Stimulated activated CD4-positive, alpha-beta T cell treated with anti-CD3 and anti-CD28 coated beads, Interleukin-1b, Interleukin-23, amount 100 ng/mL, for 4 hours (primary cell): ENCODE measurements around the gene LRRC70.
"Not testable (repeated sequence)": the region's sequence is repeated elsewhere in the genome, so short reads cannot be mapped to it uniquely, and the experiment has no call there.

ENCODE experiments used
- DNase-seq, 2 donors: peaks; one replicate each; pipeline ENCODE4 v3.0.0-alpha.2; 2020; ENCODE audit warnings: low read depth in 2 of 2

The LRRC70 gene, protein sequence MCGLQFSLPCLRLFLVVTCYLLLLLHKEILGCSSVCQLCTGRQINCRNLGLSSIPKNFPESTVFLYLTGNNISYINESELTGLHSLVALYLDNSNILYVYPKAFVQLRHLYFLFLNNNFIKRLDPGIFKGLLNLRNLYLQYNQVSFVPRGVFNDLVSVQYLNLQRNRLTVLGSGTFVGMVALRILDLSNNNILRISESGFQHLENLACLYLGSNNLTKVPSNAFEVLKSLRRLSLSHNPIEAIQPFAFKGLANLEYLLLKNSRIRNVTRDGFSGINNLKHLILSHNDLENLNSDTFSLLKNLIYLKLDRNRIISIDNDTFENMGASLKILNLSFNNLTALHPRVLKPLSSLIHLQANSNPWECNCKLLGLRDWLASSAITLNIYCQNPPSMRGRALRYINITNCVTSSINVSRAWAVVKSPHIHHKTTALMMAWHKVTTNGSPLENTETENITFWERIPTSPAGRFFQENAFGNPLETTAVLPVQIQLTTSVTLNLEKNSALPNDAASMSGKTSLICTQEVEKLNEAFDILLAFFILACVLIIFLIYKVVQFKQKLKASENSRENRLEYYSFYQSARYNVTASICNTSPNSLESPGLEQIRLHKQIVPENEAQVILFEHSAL

DNA sequence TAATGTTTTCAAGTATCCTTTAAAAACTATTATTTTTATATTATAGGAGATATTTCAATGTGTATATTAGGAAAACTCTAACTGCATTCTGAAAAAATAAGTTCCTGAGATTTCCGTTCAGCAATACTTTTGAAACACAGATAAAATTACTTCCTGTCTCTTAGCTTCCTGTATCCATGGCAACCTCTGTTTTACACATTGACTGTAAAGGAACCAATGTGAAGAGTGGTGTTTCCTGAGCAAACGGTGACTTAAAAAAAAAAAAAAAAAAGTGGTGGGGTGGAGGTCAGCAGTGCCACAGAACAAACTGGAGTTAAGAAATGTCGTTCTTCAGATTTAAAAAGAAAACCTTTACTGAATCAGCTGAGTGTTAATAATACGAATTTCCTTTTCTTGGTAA lies at the start of gene LRRC70:
Gene LRRC70, plus strand, starts transcription at position 280 of the 400 bp plus-strand sequence. CDS start 620 bp downstream, outside the sequence.
- no peak for DNase-seq

DNA sequence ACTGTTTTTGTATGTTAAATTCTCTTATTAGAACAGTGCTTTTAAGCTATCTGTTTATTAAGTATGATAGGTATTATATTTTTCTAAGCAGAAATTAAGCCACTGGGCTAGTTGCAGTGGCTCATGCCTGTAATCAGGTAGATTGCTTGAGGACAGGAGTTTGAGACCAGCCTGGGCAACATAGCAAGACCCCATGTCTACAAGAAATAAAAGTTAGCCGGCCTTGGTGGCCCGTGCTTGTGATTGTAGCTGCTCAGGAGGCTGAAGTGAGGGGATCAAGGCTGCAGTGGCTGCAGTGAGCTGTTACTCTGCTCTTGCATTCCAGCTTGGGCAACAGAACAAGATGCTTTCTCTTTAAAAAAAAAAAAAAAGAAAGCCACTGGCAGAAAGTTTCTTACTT lies 45.0 kb upstream of the LRRC70 start:
- DNase-seq = no peak

DNA sequence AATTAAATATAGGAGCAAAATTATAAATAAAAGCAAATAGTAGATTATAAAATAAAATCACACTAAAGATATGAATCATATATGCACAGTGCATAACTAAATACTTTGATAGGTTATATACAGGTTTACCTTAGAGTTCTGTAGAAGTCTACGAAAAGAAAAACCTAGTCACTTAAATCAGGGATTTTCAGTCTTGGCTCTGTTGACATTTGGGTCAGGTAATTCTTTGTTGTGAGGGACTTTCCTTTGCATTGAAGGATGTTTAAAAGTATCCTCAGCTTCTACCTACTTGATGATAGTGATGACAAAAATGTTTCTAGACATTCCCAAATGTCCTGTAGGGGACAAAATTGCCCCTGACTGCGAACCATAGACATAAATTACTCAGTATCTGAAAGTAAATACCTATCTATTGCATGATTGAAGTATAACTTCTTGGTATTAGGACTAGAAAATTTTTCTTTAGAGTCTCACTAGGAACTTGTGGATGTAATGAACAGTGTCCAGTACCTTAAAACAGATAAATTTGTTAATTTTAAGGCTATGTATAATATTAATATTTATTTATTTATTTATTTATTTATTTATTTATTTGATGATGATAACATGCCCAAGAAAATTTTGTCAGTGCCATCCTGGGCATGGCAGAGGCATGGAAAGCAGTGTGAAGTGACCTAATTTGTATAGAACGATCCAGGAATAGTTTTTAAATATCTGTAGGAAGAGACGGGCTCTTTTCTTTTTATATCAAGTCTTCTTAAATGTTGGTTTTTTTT lies 44.0 kb upstream of the LRRC70 start:
- no peak for DNase-seq

DNA sequence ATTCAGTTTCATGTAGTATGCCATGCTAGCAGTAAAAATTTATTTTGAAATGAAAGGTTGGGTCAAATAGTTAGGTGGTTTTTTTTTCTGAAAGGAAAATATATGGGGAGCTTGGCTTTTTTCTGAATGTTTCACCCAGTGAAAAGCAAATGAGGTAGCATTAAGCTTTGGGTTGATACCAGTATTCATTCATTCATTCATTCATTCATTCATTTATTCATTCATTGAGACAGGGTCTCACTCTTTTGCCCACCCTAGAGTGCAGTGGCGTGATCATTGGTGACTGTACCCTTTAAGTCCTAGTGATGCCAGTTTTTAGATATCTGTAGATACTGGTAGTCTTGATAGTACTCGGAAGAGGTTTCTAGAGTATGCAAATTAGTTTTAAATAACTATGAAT lies 42.4 kb upstream of the LRRC70 start:
- DNase-seq = no peak

DNA sequence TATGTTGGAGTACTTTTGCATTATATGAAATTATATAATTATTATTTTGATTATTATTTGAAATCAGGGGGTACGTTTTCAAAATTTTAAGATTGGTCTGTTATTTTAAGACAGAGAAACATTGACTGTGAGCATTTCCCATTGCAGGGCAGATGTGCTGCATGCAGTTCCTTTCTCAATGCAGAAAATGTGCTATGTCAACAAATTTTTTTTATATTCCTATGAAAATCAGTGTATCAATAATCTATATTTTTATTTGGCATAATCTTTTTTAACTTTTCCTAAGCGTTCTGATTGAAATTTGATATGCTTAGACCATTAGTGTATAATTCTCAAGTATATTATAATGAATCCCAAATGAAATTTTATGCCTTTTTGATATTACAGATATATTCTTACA lies 41.8 kb upstream of the LRRC70 start:
- DNase-seq = no peak

DNA sequence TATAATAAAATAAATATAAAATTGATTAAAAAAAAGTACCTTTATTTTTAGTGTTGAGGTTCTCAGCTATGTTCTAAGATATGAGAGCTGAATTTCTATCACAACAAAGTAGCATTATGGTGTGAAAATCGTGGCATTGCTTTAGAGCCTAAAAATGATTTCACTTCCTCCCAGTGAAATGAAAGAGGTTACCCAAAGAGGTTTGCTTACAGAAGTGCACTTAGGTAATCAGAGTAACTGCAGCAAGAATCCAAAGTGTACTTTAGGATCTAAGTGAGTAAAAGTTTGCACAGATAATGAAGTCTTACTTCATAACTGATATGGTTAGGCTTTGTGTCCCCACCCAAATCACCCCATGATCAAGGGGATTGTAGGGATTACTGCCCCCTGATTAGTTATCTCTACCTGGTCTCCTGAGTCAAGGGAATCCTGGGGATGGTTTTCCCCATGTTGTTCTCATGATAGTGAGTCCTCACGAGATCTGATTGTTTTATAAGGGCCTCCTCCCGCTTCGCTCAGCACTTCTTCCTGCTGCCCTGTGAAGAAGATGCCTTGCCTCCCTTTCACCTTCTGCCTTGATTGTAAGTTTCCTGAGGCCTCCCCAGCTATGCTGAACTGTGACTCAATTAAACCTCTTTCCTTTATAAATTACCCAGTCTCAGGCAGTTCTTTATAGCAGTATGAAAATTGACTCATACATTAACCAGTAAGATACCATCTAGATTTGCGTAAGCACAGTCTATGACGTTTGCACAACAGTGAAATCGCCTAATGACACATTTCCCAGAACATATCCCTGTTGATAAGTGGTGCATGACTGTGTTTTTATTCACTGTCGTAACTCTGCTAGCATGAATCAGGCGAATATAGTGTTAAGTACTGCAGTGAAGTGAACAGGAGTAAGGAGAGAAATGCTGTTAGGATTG lies 40.3 kb upstream of the LRRC70 start:
- no peak for DNase-seq

DNA sequence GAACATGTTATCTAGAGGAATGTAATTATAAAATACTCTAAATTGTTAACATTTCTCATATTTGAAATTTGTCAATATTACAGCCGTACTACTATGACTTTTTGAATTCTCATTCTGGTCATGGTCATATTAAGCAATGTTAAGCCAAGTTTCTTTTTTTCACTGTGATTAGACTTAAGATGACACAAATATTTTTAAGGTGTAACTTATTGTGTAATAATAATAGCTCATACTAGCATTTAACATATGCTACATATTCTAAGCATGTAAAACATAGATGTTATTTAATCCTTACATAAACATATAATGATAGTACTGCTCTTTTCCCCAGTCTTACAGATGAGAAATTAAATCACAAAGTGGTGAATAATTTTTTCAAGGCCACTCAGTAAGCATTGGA lies 35.9 kb upstream of the LRRC70 start:
- no peak for DNase-seq

DNA sequence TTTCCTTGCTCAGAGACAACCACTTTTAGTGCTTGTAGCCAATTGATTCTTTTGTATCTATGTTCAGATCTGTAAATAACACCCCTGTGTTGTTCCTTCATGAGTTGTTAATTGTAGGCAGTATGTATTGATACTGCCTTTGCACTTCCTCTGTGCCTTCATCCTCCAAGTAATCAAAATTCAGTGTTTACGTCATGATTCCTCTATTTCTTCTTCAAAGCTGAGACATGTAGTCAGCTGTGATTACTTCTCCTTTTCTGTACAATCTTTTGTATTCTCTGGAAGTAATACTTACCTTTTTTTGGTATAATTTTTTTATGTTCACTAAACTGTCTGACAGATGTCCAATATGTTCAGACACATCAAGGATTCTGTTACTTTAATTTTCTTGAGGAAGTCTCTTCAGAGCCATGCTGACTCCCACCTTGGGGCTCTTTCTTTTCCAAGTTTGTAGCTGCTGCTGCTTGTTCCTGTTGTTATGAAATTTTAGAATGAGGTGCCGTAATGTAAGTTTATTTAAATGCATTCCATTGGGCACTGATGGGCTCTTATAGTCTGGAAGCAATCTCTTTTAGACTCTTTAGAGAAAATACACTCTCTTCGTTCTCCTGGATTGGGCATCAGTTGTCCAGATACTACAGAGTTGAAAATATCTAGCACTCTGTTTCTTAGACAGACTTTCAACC lies 30.5 kb upstream of the LRRC70 start:
- DNase-seq = no peak

DNA sequence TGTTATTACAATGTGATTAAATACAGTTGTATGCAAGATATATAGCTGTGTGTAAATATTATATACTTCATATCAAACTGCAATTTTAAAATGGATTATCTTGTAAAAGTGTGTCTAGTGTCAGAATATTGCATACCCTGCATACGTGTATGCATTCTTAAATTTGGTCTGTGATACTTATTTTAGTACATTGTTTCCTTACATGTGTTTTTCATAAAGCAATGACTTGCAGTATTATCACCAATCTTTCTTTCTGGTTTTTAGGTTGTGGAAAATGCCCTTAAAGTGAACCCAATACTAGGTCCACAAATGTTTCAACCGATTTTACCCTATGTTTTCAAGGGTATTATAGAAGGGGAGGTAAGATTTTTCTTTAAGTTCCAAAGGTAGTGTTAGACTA lies 28.5 kb upstream of the LRRC70 start:
- no peak for DNase-seq

DNA sequence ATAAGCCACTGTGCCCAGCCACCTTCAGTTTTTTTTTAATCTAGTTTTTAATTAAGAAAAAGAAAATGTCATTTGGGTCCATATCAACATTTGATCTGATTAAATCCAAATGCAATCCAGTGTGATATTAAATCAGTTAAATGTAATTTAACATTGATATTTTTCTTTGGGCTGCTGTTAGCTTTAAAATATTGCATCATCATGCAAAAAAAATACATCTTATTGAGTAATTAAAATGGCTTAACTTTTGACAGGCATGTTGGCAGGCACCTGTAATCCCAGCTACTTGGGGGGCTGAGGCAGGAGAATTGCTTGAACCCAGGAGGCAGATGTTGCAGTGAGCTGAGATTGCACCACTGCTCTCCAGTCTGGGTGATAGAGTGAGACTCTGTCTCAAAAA lies 22.7 kb upstream of the LRRC70 start:
- no peak for DNase-seq

DNA sequence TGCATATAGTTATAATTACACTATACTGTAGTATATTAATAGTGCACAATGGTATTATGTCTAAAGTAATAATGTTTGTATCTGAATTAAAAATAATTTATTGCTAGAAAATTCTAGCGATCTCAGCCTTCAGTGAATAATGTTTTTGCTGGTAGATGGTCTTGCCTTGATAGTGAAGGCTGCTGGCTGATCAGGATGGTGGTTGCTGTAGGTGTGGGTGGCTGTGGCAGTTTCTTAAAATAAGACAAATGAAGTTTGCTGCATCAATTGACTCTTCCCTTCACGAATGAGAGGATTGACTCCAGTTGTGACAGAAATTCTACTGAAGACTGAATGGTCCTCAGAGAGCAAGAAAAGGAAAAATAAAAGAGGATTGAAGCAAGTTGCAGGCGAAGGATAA lies 19.7 kb upstream of the LRRC70 start:
- DNase-seq = no peak

DNA sequence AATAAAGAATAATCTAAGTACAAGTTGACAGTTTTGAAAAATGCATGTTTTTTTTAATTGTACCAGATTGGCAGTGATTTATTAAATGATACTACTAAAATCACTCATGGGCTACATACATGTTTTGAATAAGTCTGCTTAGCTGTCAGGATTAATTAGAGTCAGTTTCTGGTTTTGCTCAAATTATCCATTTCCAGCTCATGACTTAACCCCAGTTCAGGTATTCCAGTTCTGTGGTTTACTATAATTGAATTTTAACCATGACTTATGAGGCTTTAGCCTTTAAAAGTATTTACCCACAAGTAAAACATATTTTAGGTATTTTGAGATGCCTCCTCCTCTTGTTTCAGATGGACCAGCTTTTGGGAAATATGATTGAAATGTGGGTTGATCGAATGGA lies 17.8 kb upstream of the LRRC70 start:
- DNase-seq = no peak

DNA sequence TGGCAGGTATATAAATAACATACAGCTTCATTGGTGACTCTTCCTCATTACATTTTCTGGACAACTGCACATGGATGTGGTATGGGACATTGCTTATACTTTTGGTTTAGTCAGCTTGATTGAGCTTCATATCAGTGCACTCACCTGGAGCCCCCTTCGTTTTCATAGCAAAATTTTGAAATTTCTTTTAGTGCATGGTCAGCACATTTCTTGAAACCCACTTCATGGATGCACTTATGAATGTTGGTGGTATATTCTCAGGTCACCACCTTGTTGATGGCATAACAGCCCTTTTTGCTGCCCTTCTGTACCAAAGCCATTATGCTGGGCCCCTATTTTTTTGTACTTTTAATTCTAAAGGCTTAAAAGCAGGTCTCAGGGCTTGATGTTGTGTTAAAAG lies 16.7 kb upstream of the LRRC70 start:
- no peak for DNase-seq

DNA sequence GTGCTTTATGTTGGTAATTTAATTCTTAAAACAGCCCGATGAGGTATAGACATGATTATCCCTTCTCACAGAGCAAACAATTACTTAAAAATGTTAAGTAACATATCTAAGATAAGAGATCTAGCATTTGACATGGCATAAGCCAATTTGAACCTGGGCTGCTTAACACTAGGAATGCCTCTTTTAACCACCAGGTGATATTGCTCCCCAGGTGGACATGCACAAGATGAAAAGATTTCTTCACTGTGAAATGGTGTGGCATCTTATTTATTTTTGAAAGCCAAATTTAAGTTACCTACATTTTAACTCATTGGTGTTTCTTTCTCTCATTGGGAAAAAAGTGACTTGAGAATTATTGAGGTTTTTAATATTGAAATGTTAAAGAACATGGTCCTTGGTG lies 15.8 kb upstream of the LRRC70 start:
- DNase-seq = no peak

DNA sequence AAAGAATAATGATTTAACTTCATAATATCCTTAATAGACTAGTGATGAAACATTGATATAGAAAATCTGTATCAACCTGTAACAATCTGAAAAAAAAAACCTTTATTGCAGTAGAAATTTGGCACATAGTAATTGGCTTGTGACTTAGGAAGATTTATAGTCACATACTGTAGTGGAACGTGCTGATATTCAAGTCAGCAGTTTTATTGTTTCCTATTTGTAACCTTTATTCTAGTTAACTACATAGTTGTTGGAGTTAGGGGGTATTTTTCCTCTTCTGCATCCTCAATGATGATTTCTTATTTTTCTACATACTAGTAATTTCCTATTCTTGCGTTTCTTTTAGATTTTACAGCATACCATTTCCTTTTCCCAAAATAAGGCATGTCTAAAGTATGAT lies 14.5 kb upstream of the LRRC70 start:
- DNase-seq = no peak

DNA sequence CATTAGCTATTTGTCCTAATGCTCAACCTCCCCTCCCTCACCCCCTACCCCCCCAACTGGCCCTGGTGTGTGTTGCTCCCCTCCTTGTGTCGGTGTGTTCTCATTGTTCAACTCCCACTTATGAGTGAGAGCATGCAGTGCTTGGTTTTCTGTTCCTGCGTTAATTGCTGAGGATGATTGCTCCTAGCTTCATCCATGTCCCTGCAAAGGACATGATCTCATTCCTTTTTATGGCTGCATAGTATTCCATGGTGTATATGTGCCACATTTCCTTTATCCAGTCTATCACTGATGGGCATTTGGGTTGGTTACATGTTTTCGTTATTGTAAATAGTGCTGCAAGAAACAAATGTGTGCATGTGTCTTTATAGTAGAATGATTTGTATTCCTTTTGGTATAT lies 12.9 kb upstream of the LRRC70 start:
- DNase-seq = not testable (repeated sequence)

DNA sequence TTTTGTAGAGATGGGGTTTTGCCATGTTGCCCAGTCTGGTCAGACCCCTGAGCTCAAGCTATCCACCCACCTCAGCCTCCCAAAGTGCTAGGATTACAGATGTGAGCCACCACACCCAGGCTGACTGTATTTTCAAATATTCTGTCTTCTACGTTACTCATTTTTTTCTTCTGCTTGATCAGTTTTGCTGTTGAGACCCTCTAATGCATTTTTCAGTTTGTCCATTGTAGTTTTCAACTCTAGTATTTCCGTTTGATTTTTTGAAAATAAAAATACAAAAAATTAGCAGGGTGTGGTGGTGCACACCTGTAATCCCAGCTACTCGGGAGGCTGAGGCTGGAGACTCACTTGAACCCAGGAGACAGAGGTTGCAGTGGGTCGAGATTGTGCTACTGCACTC lies 10.5 kb upstream of the LRRC70 start:
- no peak for DNase-seq

DNA sequence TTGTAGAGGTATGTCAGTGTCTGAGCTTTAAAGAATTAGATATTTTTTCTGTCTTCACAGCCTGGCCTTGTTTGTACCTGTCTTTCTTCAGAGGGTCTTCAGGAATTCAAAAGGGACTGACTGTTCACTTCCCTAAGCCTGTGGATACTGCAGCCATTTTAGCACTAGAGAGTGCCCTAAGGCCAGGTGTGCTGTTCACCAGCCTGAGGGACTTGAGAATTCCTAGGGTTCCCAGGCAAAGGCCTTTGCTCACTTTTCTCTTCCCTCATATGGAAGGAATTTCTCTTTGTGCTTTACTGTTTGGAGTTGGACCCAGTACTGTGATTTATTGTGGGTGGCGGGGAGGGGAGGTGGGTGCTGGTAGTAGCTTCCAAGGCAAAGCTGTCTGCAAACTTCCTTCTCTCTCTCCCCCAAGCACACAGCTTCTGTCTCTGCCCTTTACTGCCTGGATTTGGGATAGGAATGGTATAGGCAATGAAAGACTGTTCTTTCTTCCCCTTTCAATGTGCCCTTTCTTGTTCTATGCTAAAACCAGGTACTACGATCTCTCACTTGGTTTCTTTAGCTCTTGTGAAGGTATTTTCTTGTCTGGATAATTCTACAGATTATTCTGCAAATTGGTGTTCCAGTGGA lies 9.7 kb upstream of the LRRC70 start:
- DNase-seq = no peak

DNA sequence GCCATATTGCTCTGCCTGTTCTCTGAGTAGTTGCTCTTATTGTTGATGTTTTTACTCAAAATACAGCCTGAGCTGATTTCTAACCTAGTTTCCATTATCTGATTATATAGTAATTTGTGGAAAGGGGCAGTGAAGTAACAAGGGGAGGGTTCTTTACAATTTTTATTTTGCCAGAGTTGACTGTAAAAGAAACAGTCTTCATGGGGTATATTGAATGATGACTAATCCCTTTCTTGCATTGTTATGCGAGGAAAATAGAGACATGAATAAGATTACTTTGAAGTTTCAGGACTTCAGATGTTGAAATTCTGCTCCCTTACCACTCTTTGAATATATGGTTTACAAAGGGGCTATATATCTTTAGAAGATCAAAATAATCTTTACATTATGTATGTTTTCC lies 9.1 kb upstream of the LRRC70 start:
- DNase-seq = no peak

DNA sequence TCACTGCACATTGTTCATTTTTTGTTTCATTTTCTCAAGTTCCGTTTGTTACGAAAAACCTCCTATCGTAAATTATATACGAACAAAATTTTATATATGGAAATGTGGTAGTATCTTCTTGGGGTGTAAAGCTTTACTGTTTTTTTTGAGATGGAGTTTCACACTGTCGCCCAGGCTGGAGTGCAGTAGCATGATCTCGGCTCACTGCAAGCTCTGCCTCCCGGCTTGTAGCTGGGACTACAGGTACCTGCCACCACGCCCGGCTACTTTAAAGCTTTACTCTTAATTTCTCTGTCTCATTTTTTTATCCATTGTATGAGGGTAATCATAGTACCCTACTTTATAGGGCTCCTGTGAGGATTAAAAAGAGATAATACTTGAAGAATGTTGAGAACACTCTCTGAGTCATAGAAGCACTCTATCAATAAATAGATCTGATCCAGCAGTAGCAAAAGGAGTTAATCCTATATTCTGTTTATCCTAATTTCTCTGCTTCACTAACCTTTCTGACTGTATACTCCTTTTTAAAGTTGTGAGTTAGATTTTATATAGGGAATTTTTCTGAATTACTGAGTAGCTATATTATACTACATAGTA lies 5.6 kb upstream of the LRRC70 start:
- no peak for DNase-seq
